Progenitor cell of endocrine pancreas (in vitro differentiated cells): ENCODE measurements around the gene HLA-DRA. TPM values are rescaled to one million over a fixed set of nuclear protein-coding genes. Genes with fewer than 3 reads are reported as not detected.
"Not testable (repeated sequence)": the region's sequence is repeated elsewhere in the genome, so short reads cannot be mapped to it uniquely, and the experiment has no call there.

Source experiments
- DNase-seq: peaks from one replicate; pipeline ENCODE4 v3.0.0; 2021; ENCODE audit warnings: low spot score; ENCODE audit not compliant: unreplicated experiment
- H3K27ac Mint-ChIP-seq: 2 replicates; pipeline ENCODE4 v1.8.0; 2021; ENCODE audit warnings: mild to moderate bottlenecking, moderate library complexity, mixed read lengths
- H3K27me3 Mint-ChIP-seq: 2 replicates; pipeline ENCODE4 v1.8.0; 2021; ENCODE audit warnings: mixed read lengths
- H3K36me3 Mint-ChIP-seq: 2 replicates; pipeline ENCODE4 v1.8.0; 2022; ENCODE audit warnings: mixed read lengths; ENCODE audit not compliant: insufficient read depth
- H3K4me1 Mint-ChIP-seq: 2 replicates; pipeline ENCODE4 v1.8.0; 2021; ENCODE audit warnings: low read depth, mixed read lengths
- H3K4me3 Mint-ChIP-seq: 2 replicates; pipeline ENCODE4 v1.8.0; 2021; ENCODE audit warnings: low read depth, mild to moderate bottlenecking, moderate library complexity, mixed read lengths
- H3K9me3 Mint-ChIP-seq: 2 replicates; pipeline ENCODE4 v1.8.0; 2021; ENCODE audit warnings: low read depth, mixed read lengths
- CTCF ChIP-seq: fragments of 200-600 bp; sonication (generic); IDR thresholded peaks from one replicate; pipeline ENCODE4 v1.5.0; 2021; ENCODE audit warnings: antibody characterized with exemption, mild to moderate bottlenecking; ENCODE audit not compliant: unreplicated experiment
- total RNA-seq: library from RNA; stranded (reverse); gene quantifications from 2 replicates; pipeline ENCODE4 v1.2.1, GENCODE V29; 2021

HLA-DRA gene
- total RNA-seq, 1 donor from 2014 or later = not detected

GRCh38 chr6:32462609-32463008, 22.9 kb downstream of the HLA-DRA start:
- Mint-ChIP-seq H3K27ac (no peak overlapping the region), H3K9me3 (peaks cover 10% of the 10 kb centered on the region), H3K36me3 (no peaks in the 10 kb centered on the region), H3K27me3 (peaks cover 4% of the 10 kb centered on the region), H3K4me3 (no peak overlapping the region), H3K4me1 (no peaks in the 10 kb centered on the region)
- no peak for DNase-seq
- no peak for TF ChIP-seq CTCF

- not testable (repeated sequence) for H3K36me3 Mint-ChIP-seq, H3K27me3 Mint-ChIP-seq, DNase-seq, H3K27ac Mint-ChIP-seq, H3K4me1 Mint-ChIP-seq, H3K9me3 Mint-ChIP-seq, H3K4me3 Mint-ChIP-seq
These were observed 28.2 kb downstream of the HLA-DRA start for GRCh38 chr6:32467743-32468503.

- H3K27ac Mint-ChIP-seq = no peak overlapping the region
- no peaks in the 10 kb centered on the region for H3K4me1 Mint-ChIP-seq
- H3K4me3 Mint-ChIP-seq = no peak overlapping the region
- TF ChIP-seq CTCF = no peak
- H3K9me3 Mint-ChIP-seq = peaks cover 6% of the 10 kb centered on the region
- DNase-seq = no peak
- H3K36me3 Mint-ChIP-seq = no peaks in the 10 kb centered on the region
- H3K27me3 Mint-ChIP-seq = no peaks in the 10 kb centered on the region
These were observed 33.2 kb downstream of the HLA-DRA start for GRCh38 chr6:32472781-32473375.

GRCh38 chr6:32473376-32474348, 34.0 kb downstream of the HLA-DRA start:
- peaks cover 11% of the 10 kb centered on the region for H3K9me3 Mint-ChIP-seq
- not testable (repeated sequence) for DNase-seq, H3K36me3 Mint-ChIP-seq, H3K27ac Mint-ChIP-seq, H3K4me1 Mint-ChIP-seq, H3K4me3 Mint-ChIP-seq, H3K27me3 Mint-ChIP-seq

- H3K4me1 Mint-ChIP-seq = no peaks in the 10 kb centered on the region
- H3K36me3 Mint-ChIP-seq = no peaks in the 10 kb centered on the region
- no peak for DNase-seq
- H3K27me3 Mint-ChIP-seq = no peaks in the 10 kb centered on the region
- H3K9me3 Mint-ChIP-seq = peaks cover 16% of the 10 kb centered on the region
- H3K4me3 Mint-ChIP-seq = no peak overlapping the region
- H3K27ac Mint-ChIP-seq = no peak overlapping the region
- TF ChIP-seq CTCF = no peak
These were observed 35.9 kb downstream of the HLA-DRA start for GRCh38 chr6:32475392-32476206.
